ENCODE data around the gene CASP8.

- TF ChIP-seq, protein P1, sequence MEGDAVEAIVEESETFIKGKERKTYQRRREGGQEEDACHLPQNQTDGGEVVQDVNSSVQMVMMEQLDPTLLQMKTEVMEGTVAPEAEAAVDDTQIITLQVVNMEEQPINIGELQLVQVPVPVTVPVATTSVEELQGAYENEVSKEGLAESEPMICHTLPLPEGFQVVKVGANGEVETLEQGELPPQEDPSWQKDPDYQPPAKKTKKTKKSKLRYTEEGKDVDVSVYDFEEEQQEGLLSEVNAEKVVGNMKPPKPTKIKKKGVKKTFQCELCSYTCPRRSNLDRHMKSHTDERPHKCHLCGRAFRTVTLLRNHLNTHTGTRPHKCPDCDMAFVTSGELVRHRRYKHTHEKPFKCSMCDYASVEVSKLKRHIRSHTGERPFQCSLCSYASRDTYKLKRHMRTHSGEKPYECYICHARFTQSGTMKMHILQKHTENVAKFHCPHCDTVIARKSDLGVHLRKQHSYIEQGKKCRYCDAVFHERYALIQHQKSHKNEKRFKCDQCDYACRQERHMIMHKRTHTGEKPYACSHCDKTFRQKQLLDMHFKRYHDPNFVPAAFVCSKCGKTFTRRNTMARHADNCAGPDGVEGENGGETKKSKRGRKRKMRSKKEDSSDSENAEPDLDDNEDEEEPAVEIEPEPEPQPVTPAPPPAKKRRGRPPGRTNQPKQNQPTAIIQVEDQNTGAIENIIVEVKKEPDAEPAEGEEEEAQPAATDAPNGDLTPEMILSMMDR (IDR thresholded peaks at IDR 0.05; ENCODE audit: insufficient read depth, low read depth, low read length): no peak
- no peak for TF ChIP-seq EZH2 (IDR thresholded peaks at IDR 0.05; ENCODE audit: insufficient read depth, low read length)
These were observed 41.6 kb upstream of the CASP8 start for GRCh38 chr2:201218780-201219179.

All from astrocyte (in vitro differentiated cells and primary cell).